GM18873 (cell line): ENCODE results near the gene RIOK2.
"Not testable (repeated sequence)": the region's sequence is repeated elsewhere in the genome, so short reads cannot be mapped to it uniquely, and the experiment has no call there.

ENCODE experiments used
- ATAC-seq: cut with Tn5 transposase; IDR thresholded peaks from one replicate; pipeline ENCODE4 v1.9.1; 2021; ENCODE audit warnings: mild to moderate bottlenecking, moderate library complexity, moderate number of reproducible peaks; ENCODE audit not compliant: unreplicated experiment, low FRiP score

The RIOK2 gene

GRCh38 chr5:97171703-97172102 lies 11.3 kb downstream of the RIOK2 start:
- ATAC-seq = no peak

GRCh38 chr5:97167435-97167834 lies 15.6 kb downstream of the RIOK2 start:
- peak; percentile 46 for ATAC-seq

- no peak for ATAC-seq
Observed at GRCh38 chr5:97165726-97166125, 17.3 kb downstream of the RIOK2 start.

- no peak for ATAC-seq
Observed at GRCh38 chr5:97164846-97165245, 18.2 kb downstream of the RIOK2 start.

- ATAC-seq = no peak
Observed at GRCh38 chr5:97163790-97164285, 19.2 kb downstream of the RIOK2 start.

- no peak for ATAC-seq
Observed at GRCh38 chr5:97163360-97163764, 19.7 kb downstream of the RIOK2 start.

- ATAC-seq = no peak
Observed at GRCh38 chr5:97162045-97162444, 21.0 kb downstream of the RIOK2 start.

- ATAC-seq = no peak
Observed at GRCh38 chr5:97157689-97158088, 25.4 kb downstream of the RIOK2 start.

- no peak for ATAC-seq
Observed at GRCh38 chr5:97151370-97151769, 31.7 kb downstream of the RIOK2 start.

GRCh38 chr5:97150401-97150800 lies 32.6 kb downstream of the RIOK2 start:
- no peak for ATAC-seq

- ATAC-seq = no peak
Observed at GRCh38 chr5:97149709-97150108, 33.3 kb downstream of the RIOK2 start.

GRCh38 chr5:97148288-97148687 lies 34.8 kb downstream of the RIOK2 start:
- no peak for ATAC-seq

GRCh38 chr5:97143704-97144103 lies 39.3 kb downstream of the RIOK2 start:
- no peak for ATAC-seq

GRCh38 chr5:97142521-97143254 lies 40.4 kb downstream of the RIOK2 start, which contains the start of gene LIX1:
Gene LIX1 (minus strand): TSS chr5:97142611. CDS start chr5:97142576, 35 bp downstream.
- peak; percentile 72 for ATAC-seq

- no peak for ATAC-seq
Observed at GRCh38 chr5:97141539-97141938, 41.5 kb downstream of the RIOK2 start.

GRCh38 chr5:97141031-97141430 lies 42.0 kb downstream of the RIOK2 start:
- no peak for ATAC-seq

GRCh38 chr5:97140250-97140649 lies 42.8 kb downstream of the RIOK2 start:
- not testable (repeated sequence) for ATAC-seq

- no peak for ATAC-seq
Observed at GRCh38 chr5:97136475-97136874, 46.6 kb downstream of the RIOK2 start.

GRCh38 chr5:97135868-97136267 lies 47.2 kb downstream of the RIOK2 start:
- no peak for ATAC-seq

GRCh38 chr5:97134634-97135033 lies 48.4 kb downstream of the RIOK2 start:
- ATAC-seq = no peak

- no peak for ATAC-seq
Observed at GRCh38 chr5:97133101-97133500, 49.9 kb downstream of the RIOK2 start.

- ATAC-seq = no peak
Observed at GRCh38 chr5:97131921-97132320, 51.1 kb downstream of the RIOK2 start.
